NCI-H187 (cell line): ENCODE data around the gene ST8SIA1.

ENCODE experiments used
- DNase-seq, 2 experiments: peaks; one replicate each; lab custom pipeline; 2025; lab: John Stamatoyannopoulos, UW

ST8SIA1 gene

DNA sequence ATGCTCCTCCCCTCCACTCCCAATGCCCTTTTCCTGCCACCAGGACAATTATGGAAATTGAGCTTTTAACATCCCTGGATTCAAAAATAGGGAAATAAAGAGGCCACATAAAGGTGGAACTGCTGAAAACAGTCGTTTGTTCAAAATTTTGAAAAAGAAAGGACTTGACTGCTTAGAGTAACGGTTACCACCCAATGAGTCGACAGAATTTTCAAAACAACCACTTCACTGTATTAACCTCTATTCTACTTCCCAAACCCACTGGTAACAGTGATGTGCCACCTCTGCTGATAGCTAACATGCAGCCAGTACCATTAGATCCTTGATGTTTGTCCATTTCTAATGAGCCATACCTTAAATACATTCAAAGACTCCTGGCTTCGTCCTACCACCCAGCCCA, 4.9 kb downstream of the ST8SIA1 start:
- no peak for DNase-seq

DNA sequence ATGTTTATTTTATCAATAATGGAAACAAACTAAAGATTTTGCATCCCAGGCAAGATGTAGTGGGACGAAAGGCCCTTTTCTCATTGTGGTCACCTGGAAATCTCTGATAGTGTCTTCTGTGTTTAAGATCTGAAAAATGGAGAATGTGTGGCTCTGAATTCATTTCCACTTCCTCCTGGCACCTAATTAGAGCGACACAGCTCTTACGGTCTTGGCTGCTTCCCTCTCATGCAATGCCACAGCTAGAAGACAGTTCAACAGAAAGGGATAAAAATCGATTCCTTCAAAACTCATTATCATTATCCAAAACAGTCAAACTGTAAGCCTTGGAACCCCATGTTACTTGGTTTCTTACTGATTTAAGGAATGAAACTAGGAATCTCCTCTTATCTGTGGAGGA, 9.3 kb downstream of the ST8SIA1 start:
- no peak for DNase-seq

DNA sequence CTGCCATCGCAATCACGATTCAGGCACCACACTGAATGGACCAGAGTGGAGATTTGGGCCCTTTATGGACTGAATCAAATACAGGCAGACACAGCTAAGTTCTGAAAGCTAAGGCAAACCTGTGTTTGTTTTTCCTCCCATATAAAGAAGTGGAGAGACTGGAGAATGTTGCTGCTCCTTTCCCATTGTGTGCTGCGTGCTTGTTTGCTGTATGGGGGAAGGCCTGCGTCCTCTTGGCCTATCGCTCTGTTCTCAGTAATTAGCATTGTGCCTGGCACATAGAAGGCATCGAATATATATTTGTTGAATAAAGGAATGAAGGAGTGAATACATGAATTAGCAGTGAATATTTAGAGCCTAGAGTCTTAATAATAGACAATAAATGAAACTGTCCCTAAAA, 12.4 kb downstream of the ST8SIA1 start:
- DNase-seq: no peak

DNA sequence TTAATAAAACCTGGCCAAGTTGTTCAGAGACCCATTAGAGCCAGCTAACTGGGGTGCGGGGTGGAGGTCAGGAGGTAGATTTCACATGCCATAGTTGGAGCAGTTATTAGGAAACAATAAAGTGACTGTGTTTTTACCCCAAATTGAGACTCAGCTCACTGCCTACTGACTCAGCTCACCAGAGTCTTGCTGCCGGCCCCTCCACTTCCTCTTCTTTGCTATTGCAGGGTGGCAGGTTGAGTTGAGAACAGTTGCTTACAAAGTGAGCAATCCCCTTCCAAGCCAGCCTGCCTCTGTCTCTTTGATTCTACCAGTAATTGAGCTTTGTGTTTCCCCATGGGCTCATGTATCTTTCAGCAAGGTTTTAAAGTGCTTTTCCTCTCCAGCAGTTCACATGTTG, 12.9 kb downstream of the ST8SIA1 start:
- no peak for DNase-seq

- DNase-seq: no peak
Measured at GRCh38 chr12:22321018-22321605, 13.4 kb downstream of the ST8SIA1 start.

DNA sequence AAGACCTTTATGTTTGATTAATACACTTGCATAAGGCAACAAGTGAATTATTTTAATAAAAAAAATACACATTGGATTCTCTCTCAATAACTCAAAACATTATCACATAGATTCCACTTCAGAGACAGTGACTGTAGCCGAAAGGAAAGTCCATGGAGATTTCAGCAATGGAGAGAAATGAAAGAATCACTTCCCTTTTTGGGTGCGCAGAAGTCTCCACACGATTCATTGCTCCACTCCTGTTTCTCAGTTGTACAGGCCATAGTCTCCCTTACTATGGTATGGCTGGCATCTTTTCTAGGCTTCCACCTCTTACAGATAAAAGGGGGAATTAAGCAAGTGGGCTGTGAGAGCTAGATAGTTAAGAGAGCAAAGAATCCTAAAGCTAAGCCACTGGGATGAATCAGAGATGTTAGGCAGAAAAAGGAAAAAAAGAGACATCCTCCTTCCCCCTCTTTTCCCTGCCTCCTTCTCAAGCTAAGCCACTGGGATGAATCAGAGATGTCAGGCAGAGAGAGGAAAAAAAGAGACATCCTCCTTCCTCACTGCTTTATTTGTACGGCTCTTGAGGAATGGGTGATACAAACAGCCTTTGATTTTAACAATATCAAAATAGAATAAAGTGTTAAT, 16.3 kb downstream of the ST8SIA1 start:
- no peak for DNase-seq

GRCh38 chr12:22313963-22314330, 20.6 kb downstream of the ST8SIA1 start:
- DNase-seq: no peak

DNA sequence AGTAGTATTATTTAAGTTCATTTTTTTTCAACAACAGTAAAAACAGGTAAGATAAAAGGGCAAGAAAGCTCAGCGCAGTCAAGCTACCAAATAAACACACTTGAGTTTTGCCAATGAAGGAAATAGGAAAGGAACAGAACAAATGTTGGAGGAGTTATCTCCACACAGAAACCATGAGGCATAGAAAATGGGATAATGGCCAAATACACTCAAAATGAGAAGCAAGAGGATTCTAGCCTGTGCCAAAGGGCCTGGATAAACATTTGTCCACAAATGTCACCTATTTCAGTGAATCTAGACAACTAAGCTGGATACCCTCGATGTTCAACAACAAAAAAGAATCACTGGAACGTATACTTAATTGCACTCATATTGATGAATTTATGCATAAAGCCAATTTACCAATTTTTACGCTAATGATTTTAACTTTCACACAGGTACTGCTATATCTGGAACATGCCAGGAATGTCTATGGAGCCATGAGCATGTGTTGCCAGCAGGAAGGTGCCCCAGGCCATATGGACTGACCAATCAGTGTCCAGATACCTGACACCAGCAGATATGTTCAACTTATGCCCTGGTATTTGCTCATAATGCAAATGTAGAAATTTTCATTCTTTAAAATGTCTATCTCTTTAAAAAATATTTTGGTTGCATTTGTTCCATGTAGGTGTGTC, 21.1 kb downstream of the ST8SIA1 start:
- no peak for DNase-seq

DNA sequence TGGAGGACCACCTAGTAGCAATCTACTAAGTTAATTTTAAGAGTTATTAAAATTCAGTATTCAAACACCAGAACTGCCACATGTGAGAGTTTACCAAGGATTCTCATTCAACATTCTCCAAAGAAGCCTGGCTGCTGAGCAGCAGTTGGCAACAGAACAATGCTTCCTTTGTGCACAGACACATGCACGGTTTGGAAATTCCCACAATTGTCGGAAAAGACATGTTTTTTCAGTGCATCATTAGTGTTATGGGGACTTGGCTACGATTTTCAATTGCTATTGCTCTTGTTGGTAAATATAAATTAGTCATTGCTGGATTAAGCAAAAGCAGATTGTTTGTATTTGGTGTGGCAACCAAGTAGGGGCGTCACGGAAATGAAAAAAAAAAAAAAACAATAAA, 22.2 kb downstream of the ST8SIA1 start:
- DNase-seq: no peak

- DNase-seq: no peak
Measured at GRCh38 chr12:22310709-22311108, 23.8 kb downstream of the ST8SIA1 start.

GRCh38 chr12:22310275-22310674, 24.2 kb downstream of the ST8SIA1 start:
- no peak for DNase-seq

GRCh38 chr12:22307811-22308210, 26.7 kb downstream of the ST8SIA1 start:
- DNase-seq: no peak

- DNase-seq: no peak
Measured at GRCh38 chr12:22306311-22306710, 28.2 kb downstream of the ST8SIA1 start.

DNA sequence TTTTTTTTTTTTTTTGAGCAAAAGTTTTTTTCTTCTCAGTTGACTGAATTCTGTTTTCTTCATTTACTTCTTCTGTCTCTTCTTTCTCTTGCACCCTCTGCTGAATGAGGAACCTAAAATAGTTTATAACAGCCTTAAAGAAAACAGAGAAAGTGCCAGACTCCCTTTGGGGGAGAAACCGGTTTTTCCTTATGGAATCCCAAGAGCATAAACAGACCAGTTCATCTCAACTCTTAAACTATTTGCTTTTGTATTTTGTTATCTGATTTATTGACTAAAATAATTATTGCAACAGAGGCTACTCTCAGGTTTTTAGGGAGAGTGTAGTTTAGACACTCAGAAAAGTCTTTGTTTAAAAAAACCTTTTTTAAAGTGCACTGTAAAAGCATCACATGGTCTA, 30.2 kb downstream of the ST8SIA1 start:
- no peak for DNase-seq

DNA sequence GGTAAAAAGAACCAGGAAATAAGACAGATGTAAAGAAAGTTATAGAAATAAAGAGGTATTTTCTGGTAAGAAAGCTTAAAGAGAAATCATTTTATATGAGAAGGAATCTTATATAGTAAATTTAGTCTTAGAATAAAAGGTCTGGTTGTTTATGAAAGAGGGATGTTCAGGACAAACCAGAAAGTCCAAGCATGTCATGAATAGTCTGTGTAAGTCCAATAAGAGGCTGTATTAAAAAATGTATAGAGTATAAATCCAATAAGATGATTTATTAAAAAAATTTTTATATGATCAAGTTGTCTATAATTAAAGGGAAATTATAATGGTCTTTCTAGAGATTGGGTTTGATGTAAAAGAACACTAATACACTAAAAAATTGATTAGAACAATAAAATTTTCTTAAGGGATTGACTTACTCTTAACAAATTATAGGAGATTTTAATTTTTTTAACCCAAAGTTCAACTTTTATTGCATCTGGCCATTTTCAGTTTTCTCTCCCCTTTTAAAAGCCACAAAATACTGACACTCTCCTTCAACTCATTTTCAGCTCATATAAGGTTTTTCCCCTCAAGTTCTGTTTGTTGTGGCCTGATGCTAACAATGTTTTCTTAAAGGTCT, 35.1 kb downstream of the ST8SIA1 start:
- no peak for DNase-seq

GRCh38 chr12:22289250-22289649, 45.3 kb downstream of the ST8SIA1 start:
- DNase-seq: no peak

GRCh38 chr12:22287776-22288621, 46.5 kb downstream of the ST8SIA1 start:
- DNase-seq: no peak

- no peak for DNase-seq
Measured at GRCh38 chr12:22287101-22287500, 47.4 kb downstream of the ST8SIA1 start.

GRCh38 chr12:22286569-22286968, 47.9 kb downstream of the ST8SIA1 start:
- no peak for DNase-seq

- DNase-seq: no peak
Measured at GRCh38 chr12:22285846-22286245, 48.7 kb downstream of the ST8SIA1 start.

GRCh38 chr12:22284871-22285270, 49.6 kb downstream of the ST8SIA1 start:
- DNase-seq: no peak

DNA sequence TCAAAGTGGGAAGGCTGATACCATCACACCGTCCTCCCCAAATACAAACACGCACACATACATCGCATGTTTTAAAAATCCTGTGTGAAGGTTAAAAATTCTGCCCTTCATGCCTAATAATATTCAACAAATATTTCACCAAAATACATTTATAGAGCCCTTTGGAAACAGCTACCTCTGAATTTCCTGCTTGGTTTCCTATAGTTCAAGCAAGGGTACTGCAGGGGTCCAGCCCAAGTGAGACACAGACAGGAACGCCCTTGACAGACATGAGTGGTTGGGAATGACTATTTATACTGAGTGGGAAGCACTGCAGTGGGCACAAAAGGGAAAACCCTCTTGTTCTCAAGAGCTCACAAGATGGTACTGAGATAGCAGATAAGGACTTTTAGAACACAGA, 51.0 kb downstream of the ST8SIA1 start:
- DNase-seq: no peak
